ENCODE data around the gene MPZL1. TPM values are rescaled to one million over a fixed set of nuclear protein-coding genes. Genes with fewer than 3 reads are reported as not detected.

Gene MPZL1
- polyA plus RNA-seq, 4 donors = 125 to 145 (median 141) TPM

DNA sequence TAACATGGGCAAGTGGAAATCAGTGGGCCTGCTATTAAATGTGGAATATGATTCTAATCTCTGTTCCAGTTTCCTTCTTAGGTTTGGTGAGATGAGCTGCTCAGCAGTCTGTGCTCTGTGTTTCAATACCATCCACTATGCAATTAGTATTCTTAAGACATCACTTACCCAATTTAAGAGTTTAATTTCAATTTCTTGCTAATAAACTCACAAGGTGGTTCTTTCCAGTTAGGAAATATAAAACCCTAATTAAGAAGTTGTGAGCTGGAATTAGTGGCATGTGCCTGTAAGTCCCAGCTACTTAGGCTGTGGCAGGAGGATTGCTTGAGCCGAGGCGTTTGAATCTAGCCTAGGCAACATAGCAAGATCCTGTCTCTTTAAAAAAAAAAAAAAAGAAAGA lies 51.7 kb downstream of the MPZL1 start:
- DNase-seq (ENCODE audit: low read depth in 4 of 4, low spot score in 3 of 4) = no peak

DNA sequence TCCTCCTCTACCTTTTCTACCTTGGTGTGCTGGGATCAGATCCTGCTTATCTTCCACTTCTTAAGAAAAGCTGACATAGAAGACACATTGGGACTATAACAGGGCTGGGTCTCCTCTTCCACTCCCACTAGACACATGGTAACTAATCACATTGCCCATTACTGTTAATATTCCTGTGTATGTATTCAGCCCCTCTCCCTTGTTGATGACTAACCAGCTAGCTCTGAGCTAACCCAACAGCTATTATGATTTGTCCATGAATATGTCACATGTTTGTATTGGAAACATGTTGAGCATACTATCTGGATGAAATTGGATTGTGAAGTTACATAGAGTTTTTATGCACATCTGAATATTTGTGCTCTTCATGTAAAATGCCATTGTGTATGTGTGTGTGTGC lies 52.9 kb downstream of the MPZL1 start:
- DNase-seq (ENCODE audit: low read depth in 4 of 4, low spot score in 3 of 4) = no peak

- DNase-seq (ENCODE audit: low read depth in 4 of 4, low spot score in 3 of 4) = no peak
These were observed 53.4 kb downstream of the MPZL1 start for GRCh38 chr1:167775178-167775577.

- no peak for DNase-seq (ENCODE audit: low read depth in 4 of 4, low spot score in 3 of 4)
These were observed 54.4 kb downstream of the MPZL1 start for GRCh38 chr1:167776151-167776550.

GRCh38 chr1:167776616-167777268 lies 55.0 kb downstream of the MPZL1 start:
- DNase-seq (ENCODE audit: low read depth in 4 of 4, low spot score in 3 of 4) = no peak

- DNase-seq (ENCODE audit: low read depth in 4 of 4, low spot score in 3 of 4) = no peak
These were observed 55.5 kb downstream of the MPZL1 start for GRCh38 chr1:167777269-167777650.

DNA sequence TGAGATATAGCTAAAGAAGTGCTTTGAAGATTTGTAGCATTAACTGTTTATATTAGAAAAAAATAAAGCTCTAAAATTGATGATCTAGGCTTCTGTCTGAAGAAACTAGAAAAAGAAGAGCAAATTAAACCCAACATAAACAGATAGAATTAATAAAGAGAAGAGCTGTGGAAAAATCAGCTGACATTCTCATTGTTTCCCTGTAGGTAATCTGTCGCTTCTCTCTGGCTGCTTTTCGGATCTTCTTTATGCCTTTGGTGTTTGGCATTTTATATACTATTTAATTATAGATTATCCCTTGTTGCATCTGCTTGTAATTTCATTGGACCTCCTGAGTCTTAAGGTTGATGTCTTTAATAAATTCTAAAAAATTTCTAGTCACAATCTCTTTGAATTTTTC lies 59.8 kb downstream of the MPZL1 start:
- no peak for DNase-seq (ENCODE audit: low read depth in 4 of 4, low spot score in 3 of 4)

DNA sequence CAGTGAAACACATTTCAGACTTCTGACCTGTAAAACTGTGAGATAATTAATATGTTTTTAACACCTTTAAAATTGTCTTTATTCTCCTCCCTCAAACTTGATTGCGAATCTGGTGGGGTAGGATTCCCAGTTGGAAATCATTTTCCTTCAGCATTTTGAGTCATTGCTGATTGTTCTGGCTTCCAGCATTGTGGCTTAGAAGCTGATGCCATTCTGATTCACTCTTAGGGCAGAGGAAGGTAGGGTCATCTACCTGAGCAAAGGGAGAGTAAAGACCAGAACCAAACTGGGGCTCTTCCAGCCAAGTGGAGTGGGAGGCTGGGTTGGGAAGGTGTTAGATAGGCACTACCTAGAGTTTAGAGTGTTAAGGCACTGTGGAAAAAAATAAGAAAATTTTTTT lies 61.2 kb downstream of the MPZL1 start:
- DNase-seq (ENCODE audit: low read depth in 4 of 4, low spot score in 3 of 4) = no peak

DNA sequence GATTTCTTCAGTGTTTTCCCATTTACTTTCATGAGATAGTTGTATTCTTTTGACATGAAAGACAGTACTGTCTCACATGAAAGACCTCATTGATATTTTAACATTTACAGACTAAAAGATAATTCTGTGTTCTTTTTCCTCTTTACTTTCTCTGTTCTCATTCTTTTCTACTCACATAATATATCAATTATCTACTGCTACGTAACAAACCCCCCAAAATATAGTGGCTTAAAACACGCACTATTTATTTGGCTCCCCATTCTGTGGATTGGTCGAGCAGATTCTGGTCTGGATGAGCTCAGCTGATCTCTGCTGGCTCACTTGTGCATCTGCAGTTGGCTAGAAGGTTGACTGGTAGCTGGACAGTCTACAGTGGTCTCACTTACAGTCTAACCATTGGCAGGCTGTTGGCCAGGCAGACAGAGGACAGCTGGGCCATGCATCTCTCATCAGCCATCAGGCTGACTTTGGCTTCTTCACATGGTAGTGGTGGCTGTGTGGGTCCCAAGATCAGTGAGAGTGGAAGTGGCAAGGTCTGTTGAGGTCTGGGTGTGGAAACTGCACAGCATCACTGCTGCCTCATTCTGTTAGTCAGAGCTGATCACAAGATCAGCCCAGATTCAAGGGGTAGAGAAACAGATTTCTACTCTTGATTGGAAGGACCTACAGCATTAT lies 63.2 kb downstream of the MPZL1 start:
- no peak for DNase-seq (ENCODE audit: low read depth in 4 of 4, low spot score in 3 of 4)

- DNase-seq (ENCODE audit: low read depth in 4 of 4, low spot score in 3 of 4) = no peak
These were observed 64.7 kb downstream of the MPZL1 start for GRCh38 chr1:167786502-167786901.

DNA sequence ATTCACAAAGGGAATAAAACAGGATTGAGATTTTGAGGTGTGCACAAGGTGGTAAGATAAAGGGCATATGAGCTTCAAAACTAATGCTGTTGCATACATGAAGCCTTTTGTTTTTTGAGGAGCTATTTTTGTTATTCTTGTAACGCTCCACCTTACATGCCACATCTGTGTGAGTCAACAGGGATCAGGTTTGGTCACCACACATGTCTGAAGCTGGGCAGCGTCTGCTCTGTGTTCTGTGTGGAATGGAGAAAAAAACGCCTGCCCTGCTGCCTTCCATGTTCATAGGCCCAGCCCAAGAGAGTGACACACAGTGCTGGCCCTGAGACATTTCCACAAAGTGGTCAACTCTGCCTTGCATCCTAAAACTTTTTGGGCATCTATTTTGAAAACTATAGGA lies 67.7 kb downstream of the MPZL1 start:
- DNase-seq (ENCODE audit: low read depth in 4 of 4, low spot score in 3 of 4) = no peak

- DNase-seq (ENCODE audit: low read depth in 4 of 4, low spot score in 3 of 4) = no peak
These were observed 68.3 kb downstream of the MPZL1 start for GRCh38 chr1:167790117-167790516.

DNA sequence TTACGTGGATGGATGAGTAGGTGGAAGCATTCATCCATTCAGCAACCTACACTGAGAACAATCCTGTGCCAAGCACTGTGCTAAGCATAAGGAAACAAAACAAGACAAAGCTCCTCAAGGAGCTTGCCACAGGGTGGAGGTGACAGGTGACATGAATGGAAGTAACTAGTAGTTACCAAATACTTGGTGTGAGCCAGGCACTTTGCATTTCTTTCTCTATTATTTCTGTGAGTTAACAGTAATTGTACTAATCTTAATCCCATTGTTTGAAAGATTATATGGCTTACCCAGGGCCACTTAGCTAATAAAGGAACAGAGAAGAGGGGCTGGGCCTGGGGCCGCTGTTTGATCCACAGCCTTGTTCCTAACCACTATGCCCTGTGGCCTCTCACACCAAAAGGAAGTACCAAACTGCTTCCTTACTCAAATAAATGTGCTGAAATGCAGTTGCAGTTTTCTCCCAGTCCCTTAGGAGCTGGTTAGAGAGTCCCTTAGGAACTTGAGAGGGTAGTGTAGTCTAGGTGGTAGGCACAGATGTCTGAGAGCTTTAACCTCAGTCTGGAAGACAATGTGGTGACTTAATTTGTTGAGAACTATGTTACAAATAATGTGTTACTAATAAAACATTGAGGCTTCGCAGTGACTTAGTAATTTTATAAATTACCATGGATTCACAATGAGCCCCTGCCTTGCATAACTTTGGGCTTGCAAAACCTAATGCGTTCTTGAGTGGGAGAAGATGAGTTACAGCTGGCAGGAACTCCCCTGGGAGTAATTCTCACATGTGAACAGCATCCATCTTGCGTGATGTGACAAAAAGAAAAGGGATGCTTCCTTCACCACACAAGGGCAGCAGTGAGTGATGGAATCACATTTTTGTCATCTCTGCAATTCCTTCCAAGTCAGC lies 69.8 kb downstream of the MPZL1 start:
- peak in 2 of 4 donors; percentile 22 to 32 for DNase-seq (ENCODE audit: low read depth in 4 of 4, low spot score in 3 of 4)

DNA sequence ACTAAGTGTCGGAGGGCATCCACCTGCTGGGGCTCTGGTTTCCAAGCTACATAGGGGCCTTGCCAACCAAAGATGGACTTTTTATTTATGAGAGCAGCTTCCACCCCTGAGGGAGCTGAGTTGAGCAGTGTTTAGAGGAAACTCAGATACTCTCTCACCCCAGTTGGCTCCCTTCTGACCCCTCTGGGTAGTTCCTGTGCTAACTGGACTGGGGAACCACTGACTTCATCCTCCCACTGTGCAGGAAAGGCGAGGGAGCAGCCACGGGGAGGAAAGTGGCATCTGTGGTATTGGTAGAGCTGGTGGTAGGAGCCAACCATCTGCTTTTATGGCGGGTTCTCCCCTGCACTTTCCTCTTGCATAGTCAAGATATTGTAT lies 70.4 kb downstream of the MPZL1 start:
- DNase-seq (ENCODE audit: low read depth in 4 of 4, low spot score in 3 of 4) = no peak

DNA sequence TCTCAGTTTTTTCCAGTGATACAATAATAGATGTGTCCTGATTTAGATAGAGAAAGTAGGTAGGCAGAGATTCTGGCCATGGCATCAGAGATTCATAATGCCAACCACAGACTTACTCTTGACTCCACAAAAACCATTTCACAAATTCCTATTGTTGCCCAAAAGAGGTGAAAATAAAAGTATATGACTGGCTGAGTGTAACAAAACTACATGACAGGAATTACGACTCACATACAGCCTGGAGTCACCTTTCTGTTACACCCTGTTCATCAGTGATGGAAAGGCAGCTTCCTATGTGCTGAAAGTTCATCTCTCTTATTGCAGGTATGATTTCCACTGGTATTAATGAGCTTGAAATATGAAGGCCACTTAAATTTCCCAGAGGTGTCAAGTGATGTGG lies 72.3 kb downstream of the MPZL1 start:
- DNase-seq (ENCODE audit: low read depth in 4 of 4, low spot score in 3 of 4) = no peak

- no peak for DNase-seq (ENCODE audit: low read depth in 4 of 4, low spot score in 3 of 4)
These were observed 74.3 kb downstream of the MPZL1 start for GRCh38 chr1:167795810-167796740.

DNA sequence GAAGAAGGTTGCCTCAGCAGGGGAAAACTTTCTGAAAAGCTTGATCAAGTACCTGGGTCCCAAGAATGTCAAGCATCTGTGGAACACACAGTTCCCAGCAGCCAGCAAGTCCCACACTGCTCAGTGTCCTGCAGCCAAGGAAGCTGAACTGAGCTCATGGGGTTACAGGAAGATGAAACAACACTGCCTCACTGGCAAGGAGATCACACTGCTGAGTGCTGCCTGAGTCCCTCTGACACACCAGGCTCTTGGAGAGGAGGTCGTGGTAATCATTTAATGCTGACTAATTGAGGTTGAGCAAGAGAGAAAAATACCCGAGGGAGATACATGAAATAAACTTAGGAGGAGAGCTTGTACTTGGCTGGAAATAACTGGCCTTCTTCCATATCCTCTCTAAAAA lies 75.2 kb downstream of the MPZL1 start:
- DNase-seq (ENCODE audit: low read depth in 4 of 4, low spot score in 3 of 4) = no peak

- no peak for DNase-seq (ENCODE audit: low read depth in 4 of 4, low spot score in 3 of 4)
These were observed 77.2 kb downstream of the MPZL1 start for GRCh38 chr1:167798952-167799351.

DNA sequence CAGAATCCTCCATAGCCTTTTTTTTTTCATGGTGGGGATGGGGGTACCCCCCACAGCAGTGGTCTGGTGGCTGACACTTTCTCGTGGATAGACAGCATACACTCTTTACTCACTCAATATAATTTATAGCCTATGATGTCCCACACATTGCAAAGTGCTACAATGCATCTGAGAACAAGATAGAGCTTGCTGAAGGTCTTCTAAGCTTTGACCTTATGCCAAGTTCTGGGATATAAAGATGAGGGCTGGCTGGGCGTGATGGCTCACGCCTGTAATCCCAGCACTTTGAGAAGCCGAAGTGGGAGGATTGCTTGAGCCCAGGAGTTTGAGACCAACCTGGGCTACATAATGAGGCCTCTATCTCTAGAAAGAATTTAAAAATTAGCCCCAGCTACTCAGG lies 78.0 kb downstream of the MPZL1 start:
- DNase-seq (ENCODE audit: low read depth in 4 of 4, low spot score in 3 of 4) = no peak

DNA sequence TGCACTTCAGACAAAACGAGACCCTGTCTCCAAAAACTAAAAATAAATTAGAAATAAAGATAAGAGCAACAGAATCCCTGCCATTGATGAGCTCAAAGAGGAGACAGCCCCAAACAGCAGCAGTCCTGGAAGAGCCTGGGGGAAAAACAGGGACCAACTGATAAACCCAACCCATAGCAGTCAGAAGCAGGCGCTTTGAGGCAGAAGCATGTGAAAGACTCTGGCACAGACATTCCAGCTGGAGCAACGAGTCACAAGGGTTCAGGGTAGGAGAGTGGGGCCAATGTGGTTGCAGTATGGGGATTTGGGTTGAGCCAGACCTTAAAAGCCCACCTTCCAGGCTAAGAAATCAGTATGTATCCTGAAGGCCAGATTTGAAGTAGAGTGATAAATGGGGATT lies 78.5 kb downstream of the MPZL1 start:
- no peak for DNase-seq (ENCODE audit: low read depth in 4 of 4, low spot score in 3 of 4)

DNA sequence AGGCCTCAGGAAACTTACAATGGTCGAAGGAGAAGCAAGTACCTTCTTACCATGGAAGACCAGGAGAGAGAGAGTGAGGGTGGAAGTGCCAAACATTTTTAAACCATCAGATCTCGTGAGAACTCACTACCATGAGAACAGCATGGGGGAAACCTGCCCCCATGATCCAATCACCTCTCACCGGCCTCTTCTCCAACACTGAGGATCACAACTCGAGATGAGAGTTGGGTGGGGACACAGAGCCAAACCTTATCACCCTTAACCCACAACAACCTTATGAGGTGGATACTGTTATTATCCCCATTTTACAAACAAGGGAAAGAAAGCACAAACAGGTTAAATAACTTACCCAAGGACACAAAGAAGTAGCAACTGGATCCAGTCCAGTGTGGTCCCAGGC lies 80.5 kb downstream of the MPZL1 start:
- DNase-seq (ENCODE audit: low read depth in 4 of 4, low spot score in 3 of 4) = no peak
